PFSK-1 (cell line): Measurements from ENCODE around the gene NXPH4.

ENCODE experiments used
- FOXP2 ChIP-seq: optimal IDR thresholded peaks from 2 replicates; pipeline ENCODE3; 2011; ENCODE audit warnings: borderline replicate concordance, control low read depth, inconsistent platforms; ENCODE audit not compliant: insufficient read depth; ENCODE audit errors: extremely low read length, extremely low read depth
- POLR2AphosphoS5 ChIP-seq: IDR thresholded peaks from 2 replicates; pipeline ENCODE4 v1.6.1; 2012; ENCODE audit warnings: low read depth, mild to moderate bottlenecking, control low read depth, low read length, moderate library complexity
- SIN3A ChIP-seq: IDR thresholded peaks from 2 replicates; pipeline ENCODE4 v1.6.1; 2012; ENCODE audit warnings: mild to moderate bottlenecking, low read length, moderate library complexity, borderline replicate concordance; ENCODE audit not compliant: insufficient read depth
- TAF1 ChIP-seq: IDR thresholded peaks from 2 replicates; pipeline ENCODE4 v1.6.1; 2012; ENCODE audit warnings: low read length, control low read depth, borderline replicate concordance; ENCODE audit not compliant: insufficient read depth
- TF ChIP-seq, protein P1 (sequence below), 2 experiments: IDR thresholded peaks; 2 replicates each; pipeline versions ENCODE4 v1.6.1 to v1.8.0; 2011 to 2012; ENCODE audit warnings: low read depth in 2 of 2, low read length in 2 of 2, control low read depth in 1 of 2, inconsistent platforms in 1 of 2, mild to moderate bottlenecking in 1 of 2, moderate library complexity in 1 of 2; ENCODE audit not compliant: insufficient read depth in 1 of 2

The NXPH4 gene

DNA sequence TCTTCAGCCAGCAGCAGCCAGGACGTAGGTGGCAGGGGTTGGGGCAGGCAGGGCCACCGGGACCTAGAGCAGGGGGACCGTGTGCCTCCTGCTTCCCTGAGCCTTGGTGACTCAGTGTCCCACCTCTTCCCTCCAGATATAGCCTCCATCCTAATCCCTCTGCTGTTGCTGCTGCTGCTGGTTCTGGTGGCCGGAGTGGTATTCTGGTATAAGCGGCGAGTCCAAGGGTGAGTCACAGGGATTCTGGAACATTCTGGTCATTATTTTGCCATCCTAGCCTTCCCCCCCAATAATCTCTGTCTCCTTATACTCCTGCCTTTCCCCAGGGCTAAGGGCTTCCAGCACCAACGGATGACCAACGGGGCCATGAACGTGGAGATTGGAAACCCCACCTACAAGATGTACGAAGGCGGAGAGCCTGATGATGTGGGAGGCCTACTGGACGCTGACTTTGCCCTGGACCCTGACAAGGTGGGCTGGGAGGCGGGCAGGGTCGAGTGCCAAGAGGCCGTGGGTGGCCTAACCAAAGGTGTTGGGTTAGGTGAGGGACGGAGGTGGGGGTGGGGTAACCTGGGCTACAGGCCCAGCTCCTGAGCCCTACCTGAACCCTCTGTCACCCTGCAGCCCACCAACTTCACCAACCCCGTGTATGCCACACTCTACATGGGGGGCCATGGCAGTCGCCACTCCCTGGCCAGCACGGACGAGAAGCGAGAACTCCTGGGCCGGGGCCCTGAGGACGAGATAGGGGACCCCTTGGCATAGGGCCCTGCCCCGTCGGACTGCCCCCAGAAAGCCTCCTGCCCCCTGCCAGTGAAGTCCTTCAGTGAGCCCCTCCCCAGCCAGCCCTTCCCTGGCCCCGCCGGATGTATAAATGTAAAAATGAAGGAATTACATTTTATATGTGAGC, 4.5 kb upstream of the NXPH4 start:
- no peak for TF ChIP-seq SIN3A
- TF ChIP-seq, protein P1, sequence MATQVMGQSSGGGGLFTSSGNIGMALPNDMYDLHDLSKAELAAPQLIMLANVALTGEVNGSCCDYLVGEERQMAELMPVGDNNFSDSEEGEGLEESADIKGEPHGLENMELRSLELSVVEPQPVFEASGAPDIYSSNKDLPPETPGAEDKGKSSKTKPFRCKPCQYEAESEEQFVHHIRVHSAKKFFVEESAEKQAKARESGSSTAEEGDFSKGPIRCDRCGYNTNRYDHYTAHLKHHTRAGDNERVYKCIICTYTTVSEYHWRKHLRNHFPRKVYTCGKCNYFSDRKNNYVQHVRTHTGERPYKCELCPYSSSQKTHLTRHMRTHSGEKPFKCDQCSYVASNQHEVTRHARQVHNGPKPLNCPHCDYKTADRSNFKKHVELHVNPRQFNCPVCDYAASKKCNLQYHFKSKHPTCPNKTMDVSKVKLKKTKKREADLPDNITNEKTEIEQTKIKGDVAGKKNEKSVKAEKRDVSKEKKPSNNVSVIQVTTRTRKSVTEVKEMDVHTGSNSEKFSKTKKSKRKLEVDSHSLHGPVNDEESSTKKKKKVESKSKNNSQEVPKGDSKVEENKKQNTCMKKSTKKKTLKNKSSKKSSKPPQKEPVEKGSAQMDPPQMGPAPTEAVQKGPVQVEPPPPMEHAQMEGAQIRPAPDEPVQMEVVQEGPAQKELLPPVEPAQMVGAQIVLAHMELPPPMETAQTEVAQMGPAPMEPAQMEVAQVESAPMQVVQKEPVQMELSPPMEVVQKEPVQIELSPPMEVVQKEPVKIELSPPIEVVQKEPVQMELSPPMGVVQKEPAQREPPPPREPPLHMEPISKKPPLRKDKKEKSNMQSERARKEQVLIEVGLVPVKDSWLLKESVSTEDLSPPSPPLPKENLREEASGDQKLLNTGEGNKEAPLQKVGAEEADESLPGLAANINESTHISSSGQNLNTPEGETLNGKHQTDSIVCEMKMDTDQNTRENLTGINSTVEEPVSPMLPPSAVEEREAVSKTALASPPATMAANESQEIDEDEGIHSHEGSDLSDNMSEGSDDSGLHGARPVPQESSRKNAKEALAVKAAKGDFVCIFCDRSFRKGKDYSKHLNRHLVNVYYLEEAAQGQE (IDR thresholded peaks at IDR 0.05; ENCODE audit: insufficient read depth in 1 of 2, low read depth in 2 of 2, low read length in 2 of 2): no peak
- no peak for TF ChIP-seq TAF1
- no peak for TF ChIP-seq POLR2AphosphoS5
- TF ChIP-seq FOXP2: no peak

DNA sequence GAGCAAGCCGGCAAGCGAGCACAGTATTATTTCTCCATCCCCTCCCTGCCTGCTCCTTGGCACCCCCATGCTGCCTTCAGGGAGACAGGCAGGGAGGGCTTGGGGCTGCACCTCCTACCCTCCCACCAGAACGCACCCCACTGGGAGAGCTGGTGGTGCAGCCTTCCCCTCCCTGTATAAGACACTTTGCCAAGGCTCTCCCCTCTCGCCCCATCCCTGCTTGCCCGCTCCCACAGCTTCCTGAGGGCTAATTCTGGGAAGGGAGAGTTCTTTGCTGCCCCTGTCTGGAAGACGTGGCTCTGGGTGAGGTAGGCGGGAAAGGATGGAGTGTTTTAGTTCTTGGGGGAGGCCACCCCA, 3.9 kb upstream of the NXPH4 start:
- no peak for TF ChIP-seq TAF1

DNA sequence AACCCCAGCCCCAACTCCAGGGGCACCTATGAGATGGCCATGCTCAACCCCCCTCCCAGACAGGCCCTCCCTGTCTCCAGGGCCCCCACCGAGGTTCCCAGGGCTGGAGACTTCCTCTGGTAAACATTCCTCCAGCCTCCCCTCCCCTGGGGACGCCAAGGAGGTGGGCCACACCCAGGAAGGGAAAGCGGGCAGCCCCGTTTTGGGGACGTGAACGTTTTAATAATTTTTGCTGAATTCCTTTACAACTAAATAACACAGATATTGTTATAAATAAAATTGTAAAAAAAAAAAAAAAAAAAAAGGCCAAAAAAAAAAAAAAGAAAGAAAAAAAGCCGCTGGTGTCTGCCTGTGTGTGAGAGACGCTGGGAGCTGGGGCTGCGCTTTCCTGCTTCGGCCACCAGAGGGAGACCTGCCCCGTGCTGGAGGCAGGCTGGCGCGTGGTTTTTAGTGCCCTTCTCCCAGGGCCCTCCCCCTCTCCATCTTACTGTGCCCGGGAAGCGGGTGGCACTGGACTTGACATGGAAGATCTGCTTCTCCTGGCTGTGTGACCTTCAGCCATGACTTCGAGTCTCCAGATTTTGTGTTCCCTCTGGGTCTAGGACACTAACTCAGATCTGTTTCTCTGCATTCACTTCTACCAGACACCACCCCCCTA, 3.4 kb upstream of the NXPH4 start:
- TF ChIP-seq SIN3A (no peak), FOXP2 (no peak), TAF1 (no peak)
- TF ChIP-seq, protein P1 (IDR thresholded peaks at IDR 0.05; ENCODE audit: insufficient read depth in 1 of 2, low read depth in 2 of 2, low read length in 2 of 2): no peak

DNA sequence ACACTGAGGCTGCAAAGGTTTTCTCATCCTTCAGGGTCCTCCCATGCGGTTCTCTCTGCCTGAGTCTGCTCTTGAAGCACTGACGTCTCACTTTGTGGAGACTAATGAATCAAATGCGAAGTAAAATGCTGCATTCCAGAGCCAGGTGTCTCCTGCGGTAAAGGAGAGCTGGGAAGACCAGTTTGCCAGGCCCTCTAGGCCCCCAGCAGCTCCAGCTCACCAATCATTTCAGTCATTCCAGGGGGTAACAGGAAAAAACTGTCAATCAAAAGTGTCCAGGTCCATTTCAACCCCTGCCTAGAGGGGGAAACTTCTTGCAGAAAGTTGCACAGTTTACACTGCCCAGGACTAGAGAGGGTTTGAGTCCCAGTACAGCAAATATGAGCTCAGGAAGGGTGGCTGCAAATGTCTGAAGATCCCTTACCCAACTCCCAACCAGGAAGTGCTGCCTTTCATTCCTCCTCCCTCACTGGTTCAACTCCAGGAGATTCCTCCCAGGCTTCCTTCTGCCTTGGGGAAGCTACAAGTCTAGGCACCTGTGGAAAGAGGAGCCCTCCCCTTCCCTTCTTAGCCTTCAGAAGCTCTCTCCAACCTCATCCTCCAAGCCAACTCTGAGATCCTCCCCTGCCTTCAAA, 2.7 kb upstream of the NXPH4 start:
- TF ChIP-seq, protein P1 (IDR thresholded peaks at IDR 0.05; ENCODE audit: insufficient read depth in 1 of 2, low read depth in 2 of 2, low read length in 2 of 2): no peak
- TF ChIP-seq FOXP2: no peak
- TF ChIP-seq SIN3A: no peak
- no peak for TF ChIP-seq TAF1
- TF ChIP-seq POLR2AphosphoS5: no peak

DNA sequence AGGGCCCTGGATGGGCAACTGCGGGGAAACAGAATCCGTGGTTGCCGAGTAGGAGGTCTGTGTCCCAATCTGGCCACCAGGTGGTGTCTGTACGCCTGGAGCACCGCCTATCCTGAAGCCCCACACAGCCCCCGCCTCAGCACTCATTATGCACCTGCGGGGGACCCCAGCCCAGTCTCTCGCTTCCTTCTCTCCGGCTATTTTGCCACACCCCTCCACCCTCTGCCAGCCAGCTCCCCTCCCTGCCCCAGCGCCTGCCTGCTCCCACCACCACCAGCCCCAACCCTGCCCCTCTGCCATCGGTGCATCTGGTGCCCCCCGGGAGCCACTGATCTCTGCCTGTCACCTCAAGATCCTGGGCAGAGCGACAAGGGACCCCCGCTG, 2.2 kb upstream of the NXPH4 start:
- TF ChIP-seq FOXP2: no peak
- no peak for TF ChIP-seq TAF1
- TF ChIP-seq, protein P1 (IDR thresholded peaks at IDR 0.05; ENCODE audit: insufficient read depth in 1 of 2, low read depth in 2 of 2, low read length in 2 of 2): no peak
- no peak; the same call in 1 of the 2 replicates for TF ChIP-seq POLR2AphosphoS5
- TF ChIP-seq SIN3A: no peak
